SH-SY5Y (cell line): ENCODE data around the gene TMEM127.

Experiments used
- GATA2 ChIP-seq: IDR thresholded peaks from 2 replicates; pipeline ENCODE4 v1.6.1; 2011; ENCODE audit warnings: mild to moderate bottlenecking, low read depth, low read length
- GATA3 ChIP-seq: IDR thresholded peaks from 2 replicates; pipeline ENCODE4 v1.6.1; 2011; ENCODE audit warnings: low read depth, mild to moderate bottlenecking, low read length, moderate library complexity

DNA sequence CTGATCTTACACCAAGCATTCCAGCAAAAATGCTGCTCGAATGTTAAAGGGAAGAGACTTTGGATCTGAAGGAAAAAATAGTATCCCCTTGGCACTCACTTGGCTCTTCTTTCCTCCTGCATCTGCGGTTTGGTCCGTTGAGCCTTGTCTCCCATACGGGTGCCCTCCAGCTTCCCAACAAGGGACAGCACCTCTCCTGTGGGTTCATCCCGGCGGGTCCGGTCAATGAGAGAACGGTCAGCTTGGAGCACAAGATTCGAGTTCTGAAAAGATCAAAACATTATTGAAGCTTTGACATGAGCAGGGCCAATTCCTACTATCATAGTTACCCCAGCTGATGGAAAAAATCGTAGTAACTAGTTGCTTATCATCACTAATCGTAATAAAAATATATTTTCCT, 38.8 kb upstream of the TMEM127 start:
- TF ChIP-seq GATA3, result no peak
- no peak for TF ChIP-seq GATA2
